Fibroblast of lung (primary cell): Measurements from ENCODE around the gene DUS1L.

Experiments used
- EZH2 ChIP-seq: IDR thresholded peaks from 2 replicates; pipeline ENCODE4 v1.5.1; 2012; ENCODE audit warnings: low read length, control low read depth, mild to moderate bottlenecking; ENCODE audit errors: missing control alignments
- TF ChIP-seq, protein P1 (sequence below), 2 donors: IDR thresholded peaks in 1 of 2; conservative IDR thresholded peaks in 1 of 2; 1 replicate in 1 of 2; 2 replicates in 1 of 2; pipeline ENCODE4 v1.5.1; 2011 to 2012; ENCODE audit warnings: low read length in 2 of 2, control low read depth in 1 of 2, inconsistent platforms in 1 of 2, low read depth in 1 of 2, mild to moderate bottlenecking in 1 of 2

DNA sequence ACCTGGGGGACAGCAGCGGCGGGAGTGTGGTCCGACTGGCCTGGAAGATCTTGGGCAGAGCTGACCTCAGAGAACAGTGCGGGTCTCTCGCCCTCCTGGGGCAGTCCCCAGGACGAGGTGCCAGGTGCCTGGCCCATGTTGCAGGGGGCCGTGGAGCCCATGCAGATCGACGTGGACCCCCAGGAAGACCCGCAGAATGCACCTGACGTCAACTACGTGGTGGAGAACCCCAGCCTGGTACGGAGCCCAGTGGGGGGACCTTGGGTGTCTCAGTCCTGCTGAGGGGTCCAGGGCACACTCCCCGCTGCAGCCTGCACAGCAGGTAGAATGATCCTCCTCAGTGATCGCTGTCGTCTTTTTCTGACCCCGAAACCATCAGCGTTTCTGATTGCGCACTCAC lies 12.5 kb downstream of the DUS1L start:
- TF ChIP-seq, protein P1, sequence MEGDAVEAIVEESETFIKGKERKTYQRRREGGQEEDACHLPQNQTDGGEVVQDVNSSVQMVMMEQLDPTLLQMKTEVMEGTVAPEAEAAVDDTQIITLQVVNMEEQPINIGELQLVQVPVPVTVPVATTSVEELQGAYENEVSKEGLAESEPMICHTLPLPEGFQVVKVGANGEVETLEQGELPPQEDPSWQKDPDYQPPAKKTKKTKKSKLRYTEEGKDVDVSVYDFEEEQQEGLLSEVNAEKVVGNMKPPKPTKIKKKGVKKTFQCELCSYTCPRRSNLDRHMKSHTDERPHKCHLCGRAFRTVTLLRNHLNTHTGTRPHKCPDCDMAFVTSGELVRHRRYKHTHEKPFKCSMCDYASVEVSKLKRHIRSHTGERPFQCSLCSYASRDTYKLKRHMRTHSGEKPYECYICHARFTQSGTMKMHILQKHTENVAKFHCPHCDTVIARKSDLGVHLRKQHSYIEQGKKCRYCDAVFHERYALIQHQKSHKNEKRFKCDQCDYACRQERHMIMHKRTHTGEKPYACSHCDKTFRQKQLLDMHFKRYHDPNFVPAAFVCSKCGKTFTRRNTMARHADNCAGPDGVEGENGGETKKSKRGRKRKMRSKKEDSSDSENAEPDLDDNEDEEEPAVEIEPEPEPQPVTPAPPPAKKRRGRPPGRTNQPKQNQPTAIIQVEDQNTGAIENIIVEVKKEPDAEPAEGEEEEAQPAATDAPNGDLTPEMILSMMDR (conservative IDR thresholded peaks at IDR 0.05 in 1 of 2, IDR thresholded peaks at IDR 0.05 in 1 of 2; ENCODE audit: low read depth in 1 of 2, low read length in 2 of 2) = no peak
- no peak for TF ChIP-seq EZH2
